Right renal pelvis (tissue), 4 donors: Measurements from ENCODE around the gene TBC1D24. TPM values are rescaled to one million over a fixed set of nuclear protein-coding genes. Genes with fewer than 3 reads are reported as not detected.
A peak's percentile ranks its signal among the peaks of the same experiment; 100 is the strongest.
"Not testable (repeated sequence)": the region's sequence is repeated elsewhere in the genome, so short reads cannot be mapped to it uniquely, and the experiment has no call there.

Source experiments
- DNase-seq, 4 donors: peaks; one replicate each; pipeline ENCODE4 v3.0.0-alpha.2; 2013; ENCODE audit warnings: low read depth in 4 of 4, low spot score in 3 of 4, missing footprints in 1 of 4
- polyA plus RNA-seq, 4 donors: library from polyadenylated mRNA; unstranded; fragments of 120-200 nt; gene quantifications; one replicate each; pipeline ENCODE4 v1.2.1, GENCODE V29; 2013; ENCODE audit not compliant: insufficient read length in 4 of 4

TBC1D24 gene
- polyA plus RNA-seq, 4 donors = 15.8 to 20.3 (median 17.9) TPM

GRCh38 chr16:2529961-2530628 lies 55.2 kb downstream of the TBC1D24 start:
- DNase-seq = no peak

- DNase-seq = no peak
Observed at GRCh38 chr16:2530629-2531318, 55.8 kb downstream of the TBC1D24 start.

GRCh38 chr16:2531371-2531695 lies 56.4 kb downstream of the TBC1D24 start, which contains the start of gene CEMP1:
CEMP1 (minus strand) TSS chr16:2531408; CDS start chr16:2531073, 335 bp downstream.
- no peak for DNase-seq

GRCh38 chr16:2531696-2532493 lies 57.0 kb downstream of the TBC1D24 start:
- DNase-seq = peak; percentile 92 to 95 (median 94)

- peak in 2 of 4 donors; percentile 37 to 39 for DNase-seq
Observed at GRCh38 chr16:2532494-2533141, 57.7 kb downstream of the TBC1D24 start.

GRCh38 chr16:2533142-2533755 lies 58.3 kb downstream of the TBC1D24 start:
- DNase-seq = not testable (repeated sequence)

DNA sequence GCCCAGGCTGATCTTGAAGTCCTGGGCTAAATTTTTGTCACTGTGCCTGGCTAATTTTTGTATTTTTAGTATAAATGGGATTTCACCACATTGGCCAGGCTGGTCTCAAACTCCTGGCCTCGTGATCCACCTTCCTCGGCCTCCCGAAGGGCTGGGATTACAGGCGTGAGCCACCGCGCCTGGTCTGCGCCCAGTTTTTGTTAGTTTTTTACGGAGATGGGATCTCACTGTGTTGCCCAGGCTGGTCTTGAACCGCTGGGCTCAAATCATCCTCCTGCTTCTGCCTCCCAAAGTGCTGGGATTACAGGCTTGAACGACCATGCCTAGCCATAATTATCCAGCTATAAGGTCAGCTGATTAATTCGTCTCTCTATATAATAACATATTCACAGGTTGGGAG lies 59.0 kb downstream of the TBC1D24 start:
- no peak for DNase-seq

DNA sequence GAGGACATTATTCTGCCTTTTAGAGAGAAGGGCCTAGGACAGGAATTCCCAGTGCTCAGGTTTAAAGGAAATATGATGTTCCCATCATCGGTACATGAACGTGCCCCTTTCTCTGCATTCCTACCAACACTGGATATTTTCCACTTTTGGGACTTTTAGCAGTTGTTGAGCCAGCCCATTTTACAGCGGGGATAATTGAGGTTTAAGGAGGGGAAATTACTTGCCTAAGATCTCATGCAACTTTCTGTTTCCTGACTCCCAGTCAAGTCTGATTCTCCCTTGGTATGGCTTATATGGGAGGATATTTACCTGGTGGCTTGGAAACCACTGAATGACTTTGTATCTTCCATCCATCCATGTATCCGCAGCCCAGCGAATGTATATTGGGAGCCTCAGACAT lies 59.4 kb downstream of the TBC1D24 start:
- not testable (repeated sequence) for DNase-seq

GRCh38 chr16:2535625-2536013 lies 60.7 kb downstream of the TBC1D24 start:
- DNase-seq = no peak

- peak; percentile 82 to 92 (median 91) for DNase-seq
Observed at GRCh38 chr16:2537451-2538379, 62.8 kb downstream of the TBC1D24 start, which contains the start of gene PDPK1. PDPK1 (plus strand) TSS chr16:2538021; CDS start chr16:2538113, 92 bp downstream.

GRCh38 chr16:2539192-2539844 lies 64.4 kb downstream of the TBC1D24 start:
- not testable (repeated sequence) for DNase-seq

- not testable (repeated sequence) for DNase-seq
Observed at GRCh38 chr16:2539845-2540458, 65.0 kb downstream of the TBC1D24 start.

DNA sequence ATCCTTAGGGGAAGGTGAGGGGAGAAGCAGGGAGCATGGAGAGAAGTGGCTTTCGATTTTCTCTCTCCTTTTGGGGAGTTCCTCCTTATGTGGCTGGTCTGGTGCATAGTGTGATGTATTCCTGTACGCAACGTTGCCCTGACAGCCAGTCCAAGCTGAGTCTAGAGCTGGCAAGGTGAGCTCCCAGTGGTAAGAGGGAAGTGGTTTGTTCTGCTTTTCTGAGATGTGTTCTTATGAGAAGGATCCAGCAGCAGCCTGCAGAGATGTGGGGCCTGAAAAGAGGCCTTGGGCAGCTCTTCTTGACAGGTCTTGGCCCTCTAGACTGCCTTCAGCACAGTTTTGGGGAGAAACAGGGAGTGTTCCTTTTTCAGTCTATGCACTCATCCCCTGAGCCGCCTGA lies 66.0 kb downstream of the TBC1D24 start:
- not testable (repeated sequence) for DNase-seq

DNA sequence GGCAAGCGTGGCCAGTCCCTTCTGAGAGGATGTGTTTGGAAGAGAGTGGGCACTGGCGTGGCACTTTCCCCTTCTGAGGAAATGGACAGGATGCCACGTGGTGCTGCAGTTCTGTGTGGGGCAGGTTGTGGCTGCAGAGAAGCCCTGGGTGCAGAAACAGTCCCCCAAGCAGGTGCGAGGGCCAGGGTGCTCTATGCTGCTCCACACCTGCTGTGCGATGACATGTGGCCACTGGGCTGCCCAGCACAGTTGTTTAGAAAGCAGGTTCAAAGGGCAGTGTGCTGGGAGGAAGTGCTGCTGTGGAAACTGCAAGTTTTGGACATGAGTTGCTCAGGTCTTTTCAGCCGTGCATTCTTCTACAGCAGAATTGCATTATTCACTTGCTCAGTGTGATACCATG lies 66.5 kb downstream of the TBC1D24 start:
- not testable (repeated sequence) for DNase-seq

DNA sequence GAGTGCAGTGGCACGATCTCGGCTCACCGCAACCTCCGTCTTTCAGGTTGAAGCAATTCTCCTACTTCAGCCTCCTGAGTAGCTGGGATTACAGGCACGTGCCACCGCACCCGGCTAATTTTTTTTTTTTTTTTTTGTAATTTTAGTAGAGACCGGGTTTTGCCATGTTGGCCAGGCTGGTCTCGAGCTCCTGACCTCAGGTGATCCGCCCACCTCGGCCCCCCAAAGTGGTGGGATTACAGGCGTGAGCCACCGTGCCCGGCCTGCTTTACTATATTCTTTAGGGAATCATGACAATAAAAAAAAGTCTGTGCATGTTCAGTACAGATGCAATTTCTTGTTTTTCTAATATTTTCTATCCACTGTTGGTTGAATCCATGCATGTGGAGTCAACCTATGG lies 68.8 kb downstream of the TBC1D24 start:
- not testable (repeated sequence) for DNase-seq

GRCh38 chr16:2550283-2550878 lies 75.5 kb downstream of the TBC1D24 start:
- not testable (repeated sequence) for DNase-seq

GRCh38 chr16:2551420-2551889 lies 76.5 kb downstream of the TBC1D24 start:
- DNase-seq = not testable (repeated sequence)
